ENCODE results near the gene INPP4B.

INPP4B gene

GRCh38 chr4:142473218-142473959 is 372.7 kb downstream of the INPP4B start:
- no peaks in the 10 kb centered on the region for H3K36me3 ChIP-seq (ENCODE audit: control insufficient read depth in 1 of 2, insufficient read depth in 2 of 2, low read length in 2 of 2)
- H3K4me3 ChIP-seq (ENCODE audit: low read depth in 1 of 2, low read length in 2 of 2) = no peak overlapping the region
- H3K4me1 ChIP-seq (ENCODE audit: control insufficient read depth in 1 of 2, insufficient read depth in 2 of 2, low read length in 2 of 2) = peaks cover 7 to 12% of the 10 kb centered on the region in 2 donors
- no peak overlapping the region for H3K9ac ChIP-seq (ENCODE audit: low read depth in 1 of 2, low read length in 2 of 2)
- no peaks in the 10 kb centered on the region for H3K9me3 ChIP-seq (ENCODE audit: control insufficient read depth in 1 of 2, low read length in 2 of 2)
- H3K27ac ChIP-seq (ENCODE audit: low read depth, low read length) = no peak overlapping the region
- H3K27me3 ChIP-seq (ENCODE audit: control insufficient read depth in 1 of 2, insufficient read depth in 2 of 2, low read length in 2 of 2) = no peaks in the 10 kb centered on the region

GRCh38 chr4:142467088-142467487 is 379.0 kb downstream of the INPP4B start:
- Histone ChIP-seq H3K27me3 (ENCODE audit: control insufficient read depth in 1 of 2, insufficient read depth in 2 of 2, low read length in 2 of 2) (no peaks in the 10 kb centered on the region), H3K4me1 (ENCODE audit: control insufficient read depth in 1 of 2, insufficient read depth in 2 of 2, low read length in 2 of 2) (peaks cover 0 to 8% of the 10 kb centered on the region in 2 donors), H3K9ac (ENCODE audit: low read depth in 1 of 2, low read length in 2 of 2) (no peak overlapping the region), H3K9me3 (ENCODE audit: control insufficient read depth in 1 of 2, low read length in 2 of 2) (no peaks in the 10 kb centered on the region), H3K4me3 (ENCODE audit: low read depth in 1 of 2, low read length in 2 of 2) (no peak overlapping the region), H3K36me3 (ENCODE audit: control insufficient read depth in 1 of 2, insufficient read depth in 2 of 2, low read length in 2 of 2) (no peaks in the 10 kb centered on the region), H3K27ac (ENCODE audit: low read depth, low read length) (no peak overlapping the region)

GRCh38 chr4:142465526-142465925 is 380.6 kb downstream of the INPP4B start:
- Histone ChIP-seq H3K9me3 (ENCODE audit: control insufficient read depth in 1 of 2, low read length in 2 of 2) (no peaks in the 10 kb centered on the region), H3K27ac (ENCODE audit: low read depth, low read length) (no peak overlapping the region), H3K27me3 (ENCODE audit: control insufficient read depth in 1 of 2, insufficient read depth in 2 of 2, low read length in 2 of 2) (no peaks in the 10 kb centered on the region), H3K36me3 (ENCODE audit: control insufficient read depth in 1 of 2, insufficient read depth in 2 of 2, low read length in 2 of 2) (no peaks in the 10 kb centered on the region), H3K9ac (ENCODE audit: low read depth in 1 of 2, low read length in 2 of 2) (no peak overlapping the region), H3K4me1 (ENCODE audit: control insufficient read depth in 1 of 2, insufficient read depth in 2 of 2, low read length in 2 of 2) (peaks cover 0 to 8% of the 10 kb centered on the region in 2 donors), H3K4me3 (ENCODE audit: low read depth in 1 of 2, low read length in 2 of 2) (no peak overlapping the region)

GRCh38 chr4:142463206-142463605 is 382.9 kb downstream of the INPP4B start:
- Histone ChIP-seq H3K4me1 (ENCODE audit: control insufficient read depth in 1 of 2, insufficient read depth in 2 of 2, low read length in 2 of 2) (peaks cover 0 to 8% of the 10 kb centered on the region in 2 donors), H3K36me3 (ENCODE audit: control insufficient read depth in 1 of 2, insufficient read depth in 2 of 2, low read length in 2 of 2) (no peaks in the 10 kb centered on the region), H3K27ac (ENCODE audit: low read depth, low read length) (no peak overlapping the region), H3K9me3 (ENCODE audit: control insufficient read depth in 1 of 2, low read length in 2 of 2) (no peaks in the 10 kb centered on the region), H3K4me3 (ENCODE audit: low read depth in 1 of 2, low read length in 2 of 2) (no peak overlapping the region), H3K9ac (ENCODE audit: low read depth in 1 of 2, low read length in 2 of 2) (no peak overlapping the region), H3K27me3 (ENCODE audit: control insufficient read depth in 1 of 2, insufficient read depth in 2 of 2, low read length in 2 of 2) (no peaks in the 10 kb centered on the region)

- Histone ChIP-seq H3K4me1 (ENCODE audit: control insufficient read depth in 1 of 2, insufficient read depth in 2 of 2, low read length in 2 of 2) (no peaks in the 10 kb centered on the region), H3K36me3 (ENCODE audit: control insufficient read depth in 1 of 2, insufficient read depth in 2 of 2, low read length in 2 of 2) (no peaks in the 10 kb centered on the region), H3K9me3 (ENCODE audit: control insufficient read depth in 1 of 2, low read length in 2 of 2) (no peaks in the 10 kb centered on the region), H3K27ac (ENCODE audit: low read depth, low read length) (no peak overlapping the region), H3K4me3 (ENCODE audit: low read depth in 1 of 2, low read length in 2 of 2) (no peak overlapping the region), H3K27me3 (ENCODE audit: control insufficient read depth in 1 of 2, insufficient read depth in 2 of 2, low read length in 2 of 2) (no peaks in the 10 kb centered on the region), H3K9ac (ENCODE audit: low read depth in 1 of 2, low read length in 2 of 2) (no peak overlapping the region)
Observed at GRCh38 chr4:142452161-142452855, 393.8 kb downstream of the INPP4B start.

GRCh38 chr4:142449771-142450373 is 396.2 kb downstream of the INPP4B start:
- Histone ChIP-seq H3K9ac (ENCODE audit: low read depth in 1 of 2, low read length in 2 of 2) (no peak overlapping the region), H3K27ac (ENCODE audit: low read depth, low read length) (no peak overlapping the region), H3K4me1 (ENCODE audit: control insufficient read depth in 1 of 2, insufficient read depth in 2 of 2, low read length in 2 of 2) (no peaks in the 10 kb centered on the region), H3K4me3 (ENCODE audit: low read depth in 1 of 2, low read length in 2 of 2) (no peak overlapping the region), H3K27me3 (ENCODE audit: control insufficient read depth in 1 of 2, insufficient read depth in 2 of 2, low read length in 2 of 2) (no peaks in the 10 kb centered on the region), H3K9me3 (ENCODE audit: control insufficient read depth in 1 of 2, low read length in 2 of 2) (no peaks in the 10 kb centered on the region), H3K36me3 (ENCODE audit: control insufficient read depth in 1 of 2, insufficient read depth in 2 of 2, low read length in 2 of 2) (no peaks in the 10 kb centered on the region)

GRCh38 chr4:142447009-142447408 is 399.1 kb downstream of the INPP4B start:
- Histone ChIP-seq H3K9me3 (ENCODE audit: control insufficient read depth in 1 of 2, low read length in 2 of 2) (no peaks in the 10 kb centered on the region), H3K36me3 (ENCODE audit: control insufficient read depth in 1 of 2, insufficient read depth in 2 of 2, low read length in 2 of 2) (no peaks in the 10 kb centered on the region), H3K9ac (ENCODE audit: low read depth in 1 of 2, low read length in 2 of 2) (no peak overlapping the region), H3K27me3 (ENCODE audit: control insufficient read depth in 1 of 2, insufficient read depth in 2 of 2, low read length in 2 of 2) (no peaks in the 10 kb centered on the region), H3K4me3 (ENCODE audit: low read depth in 1 of 2, low read length in 2 of 2) (no peak overlapping the region), H3K27ac (ENCODE audit: low read depth, low read length) (no peak overlapping the region), H3K4me1 (ENCODE audit: control insufficient read depth in 1 of 2, insufficient read depth in 2 of 2, low read length in 2 of 2) (no peaks in the 10 kb centered on the region)

- H3K27ac ChIP-seq (ENCODE audit: low read depth, low read length) = no peak overlapping the region
- H3K36me3 ChIP-seq (ENCODE audit: control insufficient read depth in 1 of 2, insufficient read depth in 2 of 2, low read length in 2 of 2) = no peaks in the 10 kb centered on the region
- H3K4me1 ChIP-seq (ENCODE audit: control insufficient read depth in 1 of 2, insufficient read depth in 2 of 2, low read length in 2 of 2) = no peaks in the 10 kb centered on the region
- no peaks in the 10 kb centered on the region for H3K9me3 ChIP-seq (ENCODE audit: control insufficient read depth in 1 of 2, low read length in 2 of 2)
- H3K9ac ChIP-seq (ENCODE audit: low read depth in 1 of 2, low read length in 2 of 2) = no peak overlapping the region
- no peaks in the 10 kb centered on the region for H3K27me3 ChIP-seq (ENCODE audit: control insufficient read depth in 1 of 2, insufficient read depth in 2 of 2, low read length in 2 of 2)
- no peak overlapping the region for H3K4me3 ChIP-seq (ENCODE audit: low read depth in 1 of 2, low read length in 2 of 2)
Observed at GRCh38 chr4:142443469-142443868, 402.6 kb downstream of the INPP4B start.

- H3K27me3 ChIP-seq (ENCODE audit: control insufficient read depth in 1 of 2, insufficient read depth in 2 of 2, low read length in 2 of 2) = no peaks in the 10 kb centered on the region
- no peaks in the 10 kb centered on the region for H3K9me3 ChIP-seq (ENCODE audit: control insufficient read depth in 1 of 2, low read length in 2 of 2)
- no peaks in the 10 kb centered on the region for H3K4me1 ChIP-seq (ENCODE audit: control insufficient read depth in 1 of 2, insufficient read depth in 2 of 2, low read length in 2 of 2)
- H3K9ac ChIP-seq (ENCODE audit: low read depth in 1 of 2, low read length in 2 of 2) = no peak overlapping the region
- H3K36me3 ChIP-seq (ENCODE audit: control insufficient read depth in 1 of 2, insufficient read depth in 2 of 2, low read length in 2 of 2) = no peaks in the 10 kb centered on the region
- no peak overlapping the region for H3K4me3 ChIP-seq (ENCODE audit: low read depth in 1 of 2, low read length in 2 of 2)
- no peak overlapping the region for H3K27ac ChIP-seq (ENCODE audit: low read depth, low read length)
Observed at GRCh38 chr4:142440093-142440492, 406.0 kb downstream of the INPP4B start.

- Histone ChIP-seq H3K36me3 (ENCODE audit: control insufficient read depth in 1 of 2, insufficient read depth in 2 of 2, low read length in 2 of 2) (no peaks in the 10 kb centered on the region), H3K4me1 (ENCODE audit: control insufficient read depth in 1 of 2, insufficient read depth in 2 of 2, low read length in 2 of 2) (no peaks in the 10 kb centered on the region), H3K9me3 (ENCODE audit: control insufficient read depth in 1 of 2, low read length in 2 of 2) (no peaks in the 10 kb centered on the region), H3K4me3 (ENCODE audit: low read depth in 1 of 2, low read length in 2 of 2) (no peak overlapping the region), H3K27ac (ENCODE audit: low read depth, low read length) (no peak overlapping the region), H3K9ac (ENCODE audit: low read depth in 1 of 2, low read length in 2 of 2) (no peak overlapping the region), H3K27me3 (ENCODE audit: control insufficient read depth in 1 of 2, insufficient read depth in 2 of 2, low read length in 2 of 2) (no peaks in the 10 kb centered on the region)
Observed at GRCh38 chr4:142435599-142436235, 410.4 kb downstream of the INPP4B start.

Data from duodenal mucosa (tissue), 2 donors.